Stimulated activated CD8-positive, alpha-beta memory T cell treated with anti-CD3 and anti-CD28 coated beads, Interleukin-2, amount 100 ng/mL, for 1 hour (primary cell): ENCODE results near the gene WFDC2.
"Not testable (repeated sequence)": the region's sequence is repeated elsewhere in the genome, so short reads cannot be mapped to it uniquely, and the experiment has no call there.

Experiments used
- DNase-seq, 2 donors: peaks; one replicate each; pipeline ENCODE4 v3.0.0-alpha.2; 2020; ENCODE audit warnings: low read depth in 2 of 2

WFDC2 gene

GRCh38 chr20:45452238-45452637 is 17.3 kb upstream of the WFDC2 start:
- no peak for DNase-seq

- no peak for DNase-seq
These were observed 16.5 kb upstream of the WFDC2 start for GRCh38 chr20:45452772-45453691.

- DNase-seq, result no peak
These were observed 12.9 kb upstream of the WFDC2 start for GRCh38 chr20:45456632-45457031.

- DNase-seq, result no peak
These were observed 9.9 kb upstream of the WFDC2 start for GRCh38 chr20:45459606-45460005.

GRCh38 chr20:45461225-45461624 is 8.3 kb upstream of the WFDC2 start:
- DNase-seq, result no peak

- no peak for DNase-seq
These were observed 6.6 kb upstream of the WFDC2 start for GRCh38 chr20:45462711-45463509.

- no peak for DNase-seq
These were observed 5.8 kb upstream of the WFDC2 start for GRCh38 chr20:45463709-45464108.

- DNase-seq, result no peak
These were observed 3.9 kb upstream of the WFDC2 start for GRCh38 chr20:45465491-45466266.

GRCh38 chr20:45467172-45467571 is 2.4 kb upstream of the WFDC2 start:
- no peak for DNase-seq

GRCh38 chr20:45467861-45468260 is 1.7 kb upstream of the WFDC2 start:
- no peak for DNase-seq

GRCh38 chr20:45470262-45470931 is 844 bp downstream of the WFDC2 start:
- no peak for DNase-seq

GRCh38 chr20:45470937-45471336 is 1.4 kb downstream of the WFDC2 start:
- no peak for DNase-seq

- DNase-seq, result not testable (repeated sequence)
These were observed 2.7 kb downstream of the WFDC2 start for GRCh38 chr20:45472286-45472685.

GRCh38 chr20:45477530-45478148 is 8.1 kb downstream of the WFDC2 start:
- not testable (repeated sequence) for DNase-seq

GRCh38 chr20:45479822-45480221 is 10.3 kb downstream of the WFDC2 start:
- no peak for DNase-seq

- DNase-seq, result no peak
These were observed 15.1 kb downstream of the WFDC2 start for GRCh38 chr20:45484676-45485075.

GRCh38 chr20:45485388-45485787 is 15.8 kb downstream of the WFDC2 start:
- DNase-seq, result no peak

GRCh38 chr20:45487231-45487635 is 17.7 kb downstream of the WFDC2 start:
- DNase-seq, result no peak

- no peak for DNase-seq
These were observed 19.6 kb downstream of the WFDC2 start for GRCh38 chr20:45489083-45489531.

GRCh38 chr20:45495501-45495941 is 26.0 kb downstream of the WFDC2 start:
- DNase-seq, result no peak

GRCh38 chr20:45496166-45496565 is 26.6 kb downstream of the WFDC2 start:
- no peak for DNase-seq
